ENCODE results near the gene SCUBE3.

GRCh38 chr6:35244551-35244950, 30.8 kb downstream of the SCUBE3 start:
- TF ChIP-seq POLR2AphosphoS5 (IDR thresholded peaks at IDR 0.05) (no peak), CTCF (IDR thresholded peaks at IDR 0.05) (no peak), EP300 (IDR thresholded peaks at IDR 0.05) (no peak), POLR2A (IDR thresholded peaks at IDR 0.05; ENCODE audit: low read depth) (no peak)

Data from esophagus muscularis mucosa (tissue), 4 donors.